ENCODE results near the gene ZNF74. TPM values are rescaled to one million over a fixed set of nuclear protein-coding genes. Genes with fewer than 3 reads are reported as not detected.
"Not testable (repeated sequence)": the region's sequence is repeated elsewhere in the genome, so short reads cannot be mapped to it uniquely, and the experiment has no call there.

Gene ZNF74
- total and polyA plus RNA-seq, 7 donors, result 1.4 to 18.8 (median 11.4) TPM

GRCh38 chr22:20360866-20361751, 32.8 kb upstream of the ZNF74 start:
- intact Hi-C loops (cut with DNase I); DNase-seq; H3K9me3 ChIP-seq; H3K27ac ChIP-seq; H3K36me3 ChIP-seq; H3K27me3 ChIP-seq; H3K4me1 ChIP-seq; H3K4me3 ChIP-seq: not testable (repeated sequence)
- WGBS, 2 donors, result 95 to 96% methylated on average over 145 of the region's 145 CpGs

DNA sequence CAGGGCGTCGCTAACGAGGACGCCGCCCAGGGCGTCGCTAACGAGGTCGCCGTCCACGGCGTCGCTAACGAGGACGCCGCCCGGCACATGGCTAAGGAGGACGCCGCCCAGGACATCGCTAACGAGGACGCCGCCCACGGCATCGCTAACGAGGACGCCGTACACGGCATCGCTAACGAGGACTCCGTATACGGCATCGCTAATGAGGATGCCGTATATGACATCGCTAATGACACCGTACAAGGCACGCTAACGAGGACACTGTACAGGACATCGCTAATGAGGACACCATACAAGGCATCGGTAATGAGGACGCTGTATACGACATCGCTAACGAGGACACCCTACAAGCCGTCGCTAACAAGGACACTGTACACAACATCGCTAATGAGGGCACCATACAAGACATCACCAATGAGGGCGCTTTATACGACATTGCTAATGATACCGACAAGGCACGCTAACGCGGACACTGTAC, 32.2 kb upstream of the ZNF74 start:
- H3K36me3 ChIP-seq; DNase-seq; H3K9me3 ChIP-seq; intact Hi-C loops (cut with DNase I); H3K4me1 ChIP-seq; H3K27me3 ChIP-seq; H3K27ac ChIP-seq; H3K4me3 ChIP-seq: not testable (repeated sequence)
- 96 to 97% methylated on average over 54 of the region's 54 CpGs for WGBS, 2 donors

GRCh38 chr22:20362403-20362802, 31.5 kb upstream of the ZNF74 start:
- H3K4me3 ChIP-seq; H3K27ac ChIP-seq; H3K27me3 ChIP-seq; intact Hi-C loops (cut with DNase I); DNase-seq; H3K4me1 ChIP-seq; H3K9me3 ChIP-seq; H3K36me3 ChIP-seq: not testable (repeated sequence)
- 95 to 96% methylated on average over 10 of the region's 10 CpGs for WGBS, 2 donors

- H3K4me1 ChIP-seq; H3K4me3 ChIP-seq; H3K36me3 ChIP-seq; H3K27me3 ChIP-seq; DNase-seq; H3K27ac ChIP-seq; H3K9me3 ChIP-seq; intact Hi-C loops (cut with DNase I): not testable (repeated sequence)
- 72 to 74% methylated on average over 11 of the region's 11 CpGs for WGBS, 2 donors
Measured at GRCh38 chr22:20364335-20365260, 29.4 kb upstream of the ZNF74 start.

- intact Hi-C loops (cut with DNase I); H3K27ac ChIP-seq; H3K9me3 ChIP-seq; H3K27me3 ChIP-seq; H3K4me3 ChIP-seq; H3K4me1 ChIP-seq; DNase-seq; H3K36me3 ChIP-seq: not testable (repeated sequence)
- 89 to 91% methylated on average over 9 of the region's 9 CpGs for WGBS, 2 donors
Measured at GRCh38 chr22:20366841-20367240, 27.1 kb upstream of the ZNF74 start.

GRCh38 chr22:20368875-20369274, 25.1 kb upstream of the ZNF74 start:
- WGBS, 2 donors, result 92 to 96% methylated on average over 9 of the region's 9 CpGs
- H3K36me3 ChIP-seq; DNase-seq; intact Hi-C loops (cut with DNase I); H3K27me3 ChIP-seq; H3K4me1 ChIP-seq; H3K27ac ChIP-seq; H3K4me3 ChIP-seq; H3K9me3 ChIP-seq: not testable (repeated sequence)

- DNase-seq; H3K9me3 ChIP-seq; H3K27me3 ChIP-seq; H3K4me1 ChIP-seq; intact Hi-C loops (cut with DNase I); H3K4me3 ChIP-seq; H3K27ac ChIP-seq; H3K36me3 ChIP-seq: not testable (repeated sequence)
- WGBS, 2 donors, result no CpG with 5 or more reads among the region's 6 CpGs
Measured at GRCh38 chr22:20371687-20372086, 22.3 kb upstream of the ZNF74 start.

GRCh38 chr22:20372406-20372854, 21.5 kb upstream of the ZNF74 start:
- H3K27ac ChIP-seq; intact Hi-C loops (cut with DNase I); H3K4me1 ChIP-seq; H3K36me3 ChIP-seq; H3K4me3 ChIP-seq; H3K9me3 ChIP-seq; H3K27me3 ChIP-seq; DNase-seq: not testable (repeated sequence)
- WGBS, 2 donors, result 23 to 44% methylated on average over 8 of the region's 8 CpGs

GRCh38 chr22:20373195-20373706, 20.7 kb upstream of the ZNF74 start:
- H3K27ac ChIP-seq; H3K9me3 ChIP-seq; DNase-seq; intact Hi-C loops (cut with DNase I); H3K4me3 ChIP-seq; H3K36me3 ChIP-seq; H3K4me1 ChIP-seq; H3K27me3 ChIP-seq: not testable (repeated sequence)
- 73 to 86% methylated on average over 6 of the region's 6 CpGs for WGBS, 2 donors

DNA sequence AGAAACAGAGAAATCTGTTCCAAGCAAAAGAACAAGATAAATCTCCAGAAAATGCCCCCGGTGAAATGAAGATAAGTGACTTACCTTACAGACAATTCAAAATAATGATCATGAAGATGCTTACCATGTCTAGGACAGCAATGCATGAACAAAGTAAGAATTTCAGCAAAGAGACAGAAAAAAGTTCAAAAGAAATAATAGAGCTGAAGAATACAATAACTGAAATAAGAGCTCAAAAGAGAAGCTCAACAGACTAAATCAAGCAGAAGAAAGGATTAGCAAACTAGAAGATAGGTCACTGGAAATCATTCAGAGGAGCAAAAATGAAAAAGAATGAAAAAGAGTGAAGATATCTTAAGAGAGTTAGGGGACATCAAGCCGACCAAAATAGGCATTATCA, 19.8 kb upstream of the ZNF74 start:
- H3K27ac ChIP-seq; H3K27me3 ChIP-seq; H3K4me1 ChIP-seq; intact Hi-C loops (cut with DNase I); H3K36me3 ChIP-seq; DNase-seq; H3K9me3 ChIP-seq; H3K4me3 ChIP-seq: not testable (repeated sequence)
- 92 to 98% methylated on average over 1 of the region's 2 CpGs for WGBS, 2 donors

DNA sequence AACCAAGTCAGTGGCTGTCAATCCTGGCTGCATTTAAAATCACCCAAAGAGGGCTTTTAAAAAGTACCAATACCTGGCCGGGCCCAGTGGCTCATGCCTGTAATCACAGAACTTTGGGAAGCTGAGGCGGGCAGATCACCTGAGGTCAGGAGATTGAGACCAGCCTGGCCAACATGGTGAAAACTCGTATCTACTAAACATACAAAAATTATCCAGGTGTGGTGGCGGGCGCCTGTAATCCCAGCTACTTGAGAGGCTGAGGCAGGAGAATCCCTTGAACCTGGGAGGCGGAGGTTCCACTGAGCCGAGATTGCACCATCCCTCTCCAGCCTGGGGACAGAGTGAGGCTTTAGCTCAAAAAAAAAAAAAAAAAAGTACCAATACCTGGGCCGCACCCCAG, 17.7 kb upstream of the ZNF74 start:
- H3K4me3 ChIP-seq; DNase-seq; H3K27ac ChIP-seq; H3K36me3 ChIP-seq; intact Hi-C loops (cut with DNase I); H3K27me3 ChIP-seq; H3K4me1 ChIP-seq; H3K9me3 ChIP-seq: not testable (repeated sequence)
- WGBS, 2 donors, result 94 to 97% methylated on average over 8 of the region's 8 CpGs

GRCh38 chr22:20376983-20377382, 17.0 kb upstream of the ZNF74 start:
- H3K4me1 ChIP-seq; intact Hi-C loops (cut with DNase I); H3K36me3 ChIP-seq; DNase-seq; H3K27me3 ChIP-seq; H3K27ac ChIP-seq; H3K9me3 ChIP-seq; H3K4me3 ChIP-seq: not testable (repeated sequence)
- 94 to 95% methylated on average over 11 of the region's 11 CpGs for WGBS, 2 donors

Measured in sigmoid colon (tissue), 7 donors.